GM18909 (cell line): ENCODE results near the gene MBTPS2.
"Not testable (repeated sequence)": the region's sequence is repeated elsewhere in the genome, so short reads cannot be mapped to it uniquely, and the experiment has no call there.

Experiments
- ATAC-seq: cut with Tn5 transposase; IDR thresholded peaks from one replicate; pipeline ENCODE4 v1.9.1; 2021; ENCODE audit warnings: mild to moderate bottlenecking; ENCODE audit not compliant: unreplicated experiment, poor library complexity

The MBTPS2 gene

GRCh38 chrX:21839334-21840192 is at the start of gene MBTPS2:
Gene MBTPS2 (plus strand): TSS chrX:21839617. CDS start chrX:21839735, 118 bp downstream.
- peak; percentile 86 for ATAC-seq

GRCh38 chrX:21798677-21799219 is 40.7 kb upstream of the MBTPS2 start:
- ATAC-seq, result no peak

GRCh38 chrX:21799767-21800166 is 39.6 kb upstream of the MBTPS2 start:
- no peak for ATAC-seq

- no peak for ATAC-seq
Observed at GRCh38 chrX:21800344-21800770, 39.1 kb upstream of the MBTPS2 start.

- ATAC-seq, result no peak
Observed at GRCh38 chrX:21802054-21802670, 37.3 kb upstream of the MBTPS2 start.

- no peak for ATAC-seq
Observed at GRCh38 chrX:21802839-21803238, 36.6 kb upstream of the MBTPS2 start.

- ATAC-seq, result no peak
Observed at GRCh38 chrX:21806691-21807090, 32.7 kb upstream of the MBTPS2 start.

GRCh38 chrX:21811832-21812231 is 27.6 kb upstream of the MBTPS2 start:
- no peak for ATAC-seq

- ATAC-seq, result no peak
Observed at GRCh38 chrX:21812628-21813027, 26.8 kb upstream of the MBTPS2 start.

- no peak for ATAC-seq
Observed at GRCh38 chrX:21813612-21814368, 25.6 kb upstream of the MBTPS2 start.

- ATAC-seq, result no peak
Observed at GRCh38 chrX:21816136-21816535, 23.3 kb upstream of the MBTPS2 start.

GRCh38 chrX:21820170-21820569 is 19.2 kb upstream of the MBTPS2 start:
- not testable (repeated sequence) for ATAC-seq

- no peak for ATAC-seq
Observed at GRCh38 chrX:21821875-21822274, 17.5 kb upstream of the MBTPS2 start.

- ATAC-seq, result no peak
Observed at GRCh38 chrX:21831496-21831895, 7.9 kb upstream of the MBTPS2 start.

GRCh38 chrX:21837056-21837455 is 2.4 kb upstream of the MBTPS2 start:
- ATAC-seq, result no peak

- peak; percentile 20 for ATAC-seq
Observed at GRCh38 chrX:21838937-21839333, 482 bp upstream of the MBTPS2 start.

- no peak for ATAC-seq
Observed at GRCh38 chrX:21840193-21840545, 752 bp downstream of the MBTPS2 start.

- no peak for ATAC-seq
Observed at GRCh38 chrX:21843179-21843578, 3.8 kb downstream of the MBTPS2 start.

- ATAC-seq, result no peak
Observed at GRCh38 chrX:21845096-21845495, 5.7 kb downstream of the MBTPS2 start.

- no peak for ATAC-seq
Observed at GRCh38 chrX:21847342-21847741, 7.9 kb downstream of the MBTPS2 start.

GRCh38 chrX:21853578-21853977 is 14.2 kb downstream of the MBTPS2 start:
- no peak for ATAC-seq
